Natural killer cell treated with Interleukin-12 subunit alpha and Interleukin-12 subunit beta and Interleukin-15 and Interleukin-18, amount 100 ng/mL, for 72 hours (primary cell): ENCODE measurements around the gene SLC19A2. TPM values are rescaled to one million over a fixed set of nuclear protein-coding genes. Genes with fewer than 3 reads are reported as not detected.
A peak's percentile ranks its signal among the peaks of the same experiment; 100 is the strongest.
"Not testable (repeated sequence)": the region's sequence is repeated elsewhere in the genome, so short reads cannot be mapped to it uniquely, and the experiment has no call there.

Experiments used
- ATAC-seq, 2 donors: fragments of 150-1000 bp; cut with Tn5 transposase in 1 of 2; sonication (Bioruptor Pico), chemical (Tn5 transposase) in 1 of 2; 2 replicates each; pipeline ENCODE4 v1.10.0; 2021
- DNase-seq: peaks from one replicate; pipeline ENCODE4 v3.0.0; 2022; ENCODE audit warnings: low spot score
- H3K27ac Mint-ChIP-seq, 2 donors: 1 replicate in 1 of 2; 2 replicates in 1 of 2; pipeline ENCODE4 v1.8.0; 2022; ENCODE audit warnings: mixed read lengths in 2 of 2, mild to moderate bottlenecking in 1 of 2, moderate library complexity in 1 of 2
- H3K27me3 Mint-ChIP-seq, 2 donors: 1 replicate in 1 of 2; 2 replicates in 1 of 2; pipeline ENCODE4 v1.8.0; 2022; ENCODE audit warnings: mixed read lengths in 2 of 2
- H3K36me3 Mint-ChIP-seq: one replicate; pipeline ENCODE4 v1.8.0; 2022; ENCODE audit warnings: mixed read lengths
- H3K4me1 Mint-ChIP-seq, 2 donors: 1 replicate in 1 of 2; 2 replicates in 1 of 2; pipeline ENCODE4 v1.8.0; 2022; ENCODE audit warnings: low read depth in 2 of 2, mixed read lengths in 2 of 2, mild to moderate bottlenecking in 1 of 2
- H3K4me3 Mint-ChIP-seq: one replicate; pipeline ENCODE4 v1.8.0; 2022; ENCODE audit warnings: mixed read lengths
- H3K9me3 Mint-ChIP-seq: 2 replicates; pipeline ENCODE4 v1.8.0; 2022; ENCODE audit warnings: mixed read lengths
- total RNA-seq, 2 donors: library from RNA; stranded (reverse); gene quantifications; one replicate each; pipeline ENCODE4 v1.2.3, GENCODE V29; 2022

Gene SLC19A2, protein sequence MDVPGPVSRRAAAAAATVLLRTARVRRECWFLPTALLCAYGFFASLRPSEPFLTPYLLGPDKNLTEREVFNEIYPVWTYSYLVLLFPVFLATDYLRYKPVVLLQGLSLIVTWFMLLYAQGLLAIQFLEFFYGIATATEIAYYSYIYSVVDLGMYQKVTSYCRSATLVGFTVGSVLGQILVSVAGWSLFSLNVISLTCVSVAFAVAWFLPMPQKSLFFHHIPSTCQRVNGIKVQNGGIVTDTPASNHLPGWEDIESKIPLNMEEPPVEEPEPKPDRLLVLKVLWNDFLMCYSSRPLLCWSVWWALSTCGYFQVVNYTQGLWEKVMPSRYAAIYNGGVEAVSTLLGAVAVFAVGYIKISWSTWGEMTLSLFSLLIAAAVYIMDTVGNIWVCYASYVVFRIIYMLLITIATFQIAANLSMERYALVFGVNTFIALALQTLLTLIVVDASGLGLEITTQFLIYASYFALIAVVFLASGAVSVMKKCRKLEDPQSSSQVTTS
- total RNA-seq = 1 to 10 TPM; 6.3 to 8.0 TPM

DNA sequence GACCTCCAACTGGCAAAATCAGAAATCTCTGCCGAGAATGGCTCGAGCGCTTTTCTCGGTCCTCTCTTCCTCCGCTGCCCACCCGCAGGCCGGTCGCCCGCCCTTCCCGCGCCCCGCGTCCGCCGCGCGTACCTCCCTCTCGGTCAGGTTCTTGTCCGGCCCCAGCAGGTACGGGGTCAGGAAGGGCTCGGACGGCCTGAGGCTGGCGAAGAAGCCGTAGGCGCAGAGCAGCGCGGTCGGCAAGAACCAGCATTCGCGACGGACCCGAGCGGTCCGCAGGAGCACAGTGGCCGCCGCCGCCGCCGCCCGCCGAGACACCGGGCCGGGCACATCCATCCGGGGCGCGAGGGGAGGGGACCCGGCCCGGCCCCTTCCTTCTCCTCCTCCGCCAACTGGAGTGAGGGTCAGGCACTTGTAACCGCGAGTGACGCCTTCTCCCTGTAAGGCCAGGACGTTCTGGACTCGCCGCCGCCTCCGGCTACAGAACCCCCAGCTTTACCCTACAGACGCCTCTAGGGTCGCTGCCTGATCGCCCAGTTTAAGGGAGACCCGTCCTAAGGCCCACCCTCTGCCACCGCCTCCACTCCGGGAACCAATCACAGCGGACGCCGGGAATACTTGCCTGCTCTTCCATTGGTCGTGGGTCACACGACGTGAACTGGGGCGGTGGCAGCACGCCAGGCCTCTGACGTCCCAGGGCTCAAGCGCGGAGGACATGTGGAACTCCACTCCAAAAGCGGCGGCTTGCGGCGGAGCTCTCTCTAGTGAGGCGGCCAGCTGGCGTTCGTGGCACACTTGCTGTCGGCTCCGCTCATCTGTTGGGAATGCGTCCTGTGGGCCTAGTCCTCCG is at the start of gene SLC19A2:
Gene SLC19A2, minus strand, starts transcription at position 514 of the 850 bp plus-strand sequence. Its CDS starts 178 bp downstream, at position 336.
- H3K9me3 Mint-ChIP-seq = no peaks in the 10 kb centered on the region
- peaks cover 31 to 38% of the 10 kb centered on the region in 2 donors for H3K4me1 Mint-ChIP-seq
- H3K4me3 Mint-ChIP-seq = peak within 1 kb of the TSS; percentile 97
- peak within 1 kb of the TSS; percentile 73 to 92 for H3K27ac Mint-ChIP-seq
- H3K27me3 Mint-ChIP-seq = peaks cover 0 to 3% of the 10 kb centered on the region in 2 donors
- ATAC-seq (peak; percentile 99 to 100), DNase-seq (peak; percentile 97)
- no peaks in the 10 kb centered on the region for H3K36me3 Mint-ChIP-seq

DNA sequence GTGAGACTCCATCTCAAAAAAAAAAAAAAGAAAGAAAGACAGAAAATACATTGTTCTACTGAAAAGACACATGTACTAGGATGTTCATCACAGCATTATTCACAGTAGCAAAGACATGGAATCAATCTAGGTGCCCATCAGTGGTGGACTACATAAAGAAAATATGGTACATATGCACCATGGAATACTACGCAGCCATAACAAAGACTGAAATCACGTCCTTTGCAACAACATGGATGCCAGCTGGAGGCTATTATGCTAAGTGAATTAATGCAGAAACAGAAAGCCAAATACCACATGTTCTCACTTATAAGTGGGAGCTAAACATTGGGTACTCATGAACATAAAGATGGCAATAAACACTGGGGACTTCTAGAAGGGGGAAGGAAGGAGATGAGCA is 48.9 kb upstream of the SLC19A2 start:
- no peak for DNase-seq
- peaks cover 8 to 33% of the 10 kb centered on the region in 2 donors for H3K27me3 Mint-ChIP-seq
- no peak for ATAC-seq
- H3K9me3 Mint-ChIP-seq = no peaks in the 10 kb centered on the region
- no peaks in the 10 kb centered on the region for H3K36me3 Mint-ChIP-seq
- H3K4me1 Mint-ChIP-seq = no peaks in the 10 kb centered on the region
- no peak overlapping the region for H3K4me3 Mint-ChIP-seq
- H3K27ac Mint-ChIP-seq = no peak overlapping the region

DNA sequence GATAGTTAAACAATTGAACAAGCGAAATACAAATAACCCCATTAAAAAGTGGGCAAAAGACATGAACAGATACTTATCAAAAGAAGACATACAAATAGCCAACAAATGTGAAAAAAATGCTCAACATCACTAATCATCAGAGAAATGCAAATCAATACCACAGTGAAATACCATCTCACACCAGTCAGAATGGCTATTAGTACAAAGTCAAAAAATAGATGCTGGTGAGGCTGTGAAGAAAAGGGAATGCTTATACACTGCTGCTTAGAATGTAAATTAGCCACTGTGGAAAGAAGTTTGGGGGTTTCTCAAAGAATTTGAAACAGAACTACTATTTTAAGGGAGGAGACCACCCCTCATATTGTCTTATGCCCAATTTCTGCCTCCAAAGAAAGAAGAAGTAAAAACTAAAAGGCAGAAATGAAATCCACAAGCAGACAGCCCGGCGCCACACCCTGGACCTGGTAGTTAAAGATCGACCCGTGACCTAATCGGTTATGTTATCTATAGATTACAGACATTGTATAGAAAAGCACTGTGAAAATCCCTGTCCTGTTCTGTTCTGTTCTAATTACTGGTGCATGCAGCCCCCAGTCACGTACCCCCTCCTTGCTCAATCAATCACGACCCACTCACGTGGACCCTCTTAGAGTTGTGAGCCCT is 47.9 kb upstream of the SLC19A2 start:
- H3K27ac Mint-ChIP-seq, H3K4me3 Mint-ChIP-seq, ATAC-seq, H3K9me3 Mint-ChIP-seq, H3K36me3 Mint-ChIP-seq, DNase-seq, H3K4me1 Mint-ChIP-seq: not testable (repeated sequence)
- H3K27me3 Mint-ChIP-seq = peaks cover 7 to 33% of the 10 kb centered on the region in 2 donors

DNA sequence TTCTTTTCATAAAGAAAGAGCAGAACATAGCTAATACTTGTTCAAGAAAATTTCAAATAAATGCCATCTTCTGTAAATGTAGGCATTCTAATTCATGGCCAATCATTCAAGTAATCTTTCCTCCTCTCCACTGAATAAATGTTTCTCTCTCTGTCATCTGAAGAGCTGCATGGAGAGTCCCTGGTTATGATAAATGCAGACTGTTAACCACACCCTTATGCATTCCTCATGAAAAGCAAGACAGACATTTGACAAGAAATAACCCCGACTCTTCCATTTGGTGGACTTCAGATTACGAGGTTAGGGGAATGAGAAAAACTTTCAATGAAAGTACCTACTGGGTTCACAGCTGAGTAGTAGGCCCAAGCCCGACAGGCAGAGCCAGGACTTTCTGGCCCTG is 44.7 kb upstream of the SLC19A2 start:
- Mint-ChIP-seq H3K9me3 (no peaks in the 10 kb centered on the region), H3K36me3 (no peaks in the 10 kb centered on the region), H3K4me1 (peaks cover 0 to 2% of the 10 kb centered on the region in 2 donors), H3K27me3 (peaks cover 7 to 33% of the 10 kb centered on the region in 2 donors), H3K4me3 (no peak overlapping the region), H3K27ac (no peak overlapping the region)
- no peak for ATAC-seq
- DNase-seq = no peak

DNA sequence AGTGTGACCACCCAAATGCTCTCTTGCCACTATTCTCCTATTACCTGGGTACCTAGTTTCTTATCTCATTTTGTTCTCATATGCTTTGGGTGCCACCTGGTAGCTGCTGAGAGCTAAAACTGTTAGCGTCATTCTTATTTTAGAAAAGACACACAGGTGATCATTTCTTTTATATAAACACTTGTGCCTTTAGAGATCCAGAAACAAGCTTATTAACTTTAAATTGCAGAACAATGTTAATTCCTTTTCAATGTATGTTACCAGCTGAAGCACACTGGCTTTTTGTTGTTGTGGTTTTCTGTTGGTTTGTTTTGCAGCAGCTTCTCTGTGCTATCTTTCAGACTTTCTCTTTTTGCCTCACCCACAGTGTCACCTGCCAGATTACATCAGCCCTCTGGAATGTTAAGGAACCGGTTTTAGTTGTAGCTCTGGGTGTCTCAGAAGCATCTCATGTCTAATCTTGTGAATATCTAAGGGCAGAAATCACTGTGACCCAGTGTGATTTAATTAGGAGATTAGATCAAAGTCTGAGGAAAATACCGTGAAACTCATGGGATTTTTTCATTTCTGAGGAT is 43.4 kb upstream of the SLC19A2 start:
- Mint-ChIP-seq H3K4me3 (no peak overlapping the region), H3K4me1 (peaks cover 0 to 2% of the 10 kb centered on the region in 2 donors), H3K27me3 (peaks cover 4 to 29% of the 10 kb centered on the region in 2 donors), H3K27ac (no peak overlapping the region), H3K36me3 (no peaks in the 10 kb centered on the region), H3K9me3 (no peaks in the 10 kb centered on the region)
- no peak for ATAC-seq
- no peak for DNase-seq

DNA sequence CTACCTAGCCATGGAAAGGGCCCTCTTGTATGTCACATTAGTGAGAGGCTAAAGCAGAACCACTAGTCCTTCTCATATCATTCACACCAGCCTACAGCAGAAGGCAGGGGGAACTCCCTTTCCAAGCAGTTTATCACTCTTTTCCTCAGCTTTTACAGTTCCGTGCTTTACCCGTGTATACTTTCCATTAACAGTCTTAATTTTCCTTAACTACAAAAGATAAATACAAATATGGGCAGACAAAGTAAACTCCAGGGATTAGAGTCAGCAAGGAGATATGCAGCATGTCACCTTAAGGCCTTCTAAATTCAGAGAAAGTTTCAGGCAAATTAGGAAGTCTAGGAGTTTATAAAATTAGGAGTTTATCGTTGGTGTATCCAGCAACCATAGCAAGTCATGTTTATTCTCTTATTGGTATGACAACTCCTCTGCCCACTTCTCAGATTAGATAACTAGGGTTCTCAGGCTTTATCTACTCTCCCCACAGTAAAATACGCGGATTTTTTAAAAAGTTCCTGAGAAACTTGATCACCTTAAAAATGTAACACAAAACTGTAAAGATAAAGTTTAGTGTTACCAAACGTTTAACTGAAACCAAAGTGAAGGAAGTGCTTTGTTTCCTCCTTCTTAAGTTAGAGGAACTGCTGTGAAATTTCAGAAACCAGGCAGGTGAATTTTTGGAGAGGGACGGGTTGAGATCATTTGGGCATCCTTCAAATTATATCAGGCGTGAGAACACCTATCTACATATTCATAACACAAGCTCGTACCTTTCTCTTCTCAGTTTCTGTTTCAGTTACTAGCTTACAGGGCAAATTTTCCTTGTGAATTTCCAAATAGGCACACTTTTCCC is 42.7 kb upstream of the SLC19A2 start:
- Mint-ChIP-seq H3K9me3 (no peaks in the 10 kb centered on the region), H3K27ac (no peak overlapping the region)

DNA sequence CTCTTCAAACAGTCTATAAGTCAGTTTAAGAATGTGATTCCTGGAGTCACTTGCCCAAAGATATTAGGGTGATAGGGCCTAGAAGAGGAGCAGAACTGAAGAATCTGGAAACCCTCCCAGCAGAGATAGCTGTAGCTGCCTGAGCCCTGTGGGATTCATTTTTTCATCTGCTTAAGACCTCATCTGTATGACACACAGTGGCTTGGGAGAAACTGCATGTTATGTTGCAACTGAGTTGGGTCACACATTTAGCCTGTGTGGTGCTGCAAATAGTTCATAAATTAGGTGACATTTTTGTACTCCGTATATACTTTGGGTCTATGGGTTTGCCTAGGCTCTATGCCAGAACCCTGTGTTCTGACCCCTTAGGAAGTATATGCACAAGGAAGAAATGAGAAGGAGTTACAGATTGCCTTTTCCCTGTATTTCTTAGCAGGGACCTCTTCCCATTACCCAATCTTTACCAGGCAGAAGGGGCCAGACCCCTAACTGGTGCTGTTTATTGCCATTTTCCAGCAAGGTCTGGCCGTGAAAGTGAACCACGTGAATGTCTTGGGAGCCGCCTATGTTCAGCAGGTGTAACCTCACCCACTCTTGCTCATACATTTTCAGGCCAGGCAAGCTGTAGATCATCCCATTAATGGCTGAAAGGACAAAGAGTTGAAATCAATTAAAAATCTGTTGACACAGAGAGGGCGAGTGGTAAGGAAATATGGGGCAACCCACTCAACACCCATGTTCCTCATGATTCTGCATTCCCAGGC is 41.9 kb upstream of the SLC19A2 start:
- Mint-ChIP-seq H3K36me3 (no peaks in the 10 kb centered on the region), H3K27ac (no peak overlapping the region), H3K4me1 (peaks cover 0 to 2% of the 10 kb centered on the region in 2 donors), H3K9me3 (no peaks in the 10 kb centered on the region), H3K27me3 (peaks cover 4 to 18% of the 10 kb centered on the region in 2 donors), H3K4me3 (no peak overlapping the region)
- DNase-seq (no peak), ATAC-seq (no peak)

More for the DNA sequence above, 42.7 kb upstream of the SLC19A2 start:
- no peak for ATAC-seq
- H3K36me3 Mint-ChIP-seq = no peaks in the 10 kb centered on the region
- peaks cover 4 to 26% of the 10 kb centered on the region in 2 donors for H3K27me3 Mint-ChIP-seq
- no peak for DNase-seq
- H3K4me1 Mint-ChIP-seq = peaks cover 0 to 2% of the 10 kb centered on the region in 2 donors
- H3K4me3 Mint-ChIP-seq = no peak overlapping the region

DNA sequence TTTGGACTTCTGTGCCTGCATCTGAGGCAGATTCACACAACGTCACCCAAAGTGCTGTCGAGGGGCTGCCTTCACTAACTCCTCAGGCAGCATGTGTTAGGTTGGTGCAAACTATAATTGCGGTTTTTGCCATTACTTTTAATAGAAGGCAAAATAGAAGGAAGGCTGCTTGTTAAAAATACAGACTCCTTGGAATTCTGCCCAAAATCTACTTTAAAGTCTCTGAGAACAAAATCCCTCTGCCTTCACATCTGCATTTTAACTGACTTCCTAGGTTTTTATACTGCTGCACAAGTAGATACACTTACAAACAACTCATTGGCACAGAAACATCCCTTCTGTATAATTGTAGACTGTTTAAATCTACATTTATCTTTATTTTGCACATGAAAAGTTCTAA is 41.3 kb upstream of the SLC19A2 start:
- no peak for ATAC-seq
- no peaks in the 10 kb centered on the region for H3K36me3 Mint-ChIP-seq
- no peak for DNase-seq
- no peak overlapping the region for H3K4me3 Mint-ChIP-seq
- H3K9me3 Mint-ChIP-seq = no peaks in the 10 kb centered on the region
- peaks cover 0 to 2% of the 10 kb centered on the region in 2 donors for H3K4me1 Mint-ChIP-seq
- peaks cover 4 to 11% of the 10 kb centered on the region in 2 donors for H3K27me3 Mint-ChIP-seq
- H3K27ac Mint-ChIP-seq = no peak overlapping the region

DNA sequence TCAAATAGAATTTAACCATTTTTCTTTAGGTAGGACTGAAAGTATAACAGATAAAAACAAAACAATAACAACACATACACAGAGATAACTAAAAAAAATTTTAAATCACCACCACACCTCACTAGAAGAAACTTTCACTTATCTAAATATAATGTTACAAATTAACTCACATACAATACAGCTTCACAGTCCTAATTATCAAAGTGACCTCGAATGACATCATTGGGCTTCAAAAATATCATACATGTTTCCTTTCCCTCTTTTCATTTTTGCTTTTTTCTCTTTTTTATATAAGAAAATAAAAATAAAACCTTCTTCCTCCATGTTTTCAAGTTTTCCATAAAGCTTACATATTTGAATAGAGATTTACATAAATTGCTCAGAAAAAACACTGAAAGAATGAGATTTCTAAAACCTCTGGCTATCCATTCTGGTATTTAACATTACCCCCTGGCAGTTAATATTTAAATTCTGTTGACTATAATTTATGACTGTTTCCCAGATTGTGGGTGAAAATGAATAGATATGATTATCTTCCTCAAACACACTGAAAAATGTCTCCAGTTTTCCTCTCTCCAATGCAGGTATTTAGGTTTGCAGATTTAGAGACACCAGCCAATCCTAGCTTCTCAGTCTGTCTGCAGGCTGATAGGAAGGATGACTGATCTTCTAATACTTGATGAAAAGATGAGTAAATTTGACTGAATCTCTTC is 40.5 kb upstream of the SLC19A2 start:
- DNase-seq (no peak), ATAC-seq (no peak)
- peaks cover 0 to 2% of the 10 kb centered on the region in 2 donors for H3K4me1 Mint-ChIP-seq
- H3K27ac Mint-ChIP-seq = no peak overlapping the region
- H3K27me3 Mint-ChIP-seq = peaks cover 2 to 4% of the 10 kb centered on the region in 2 donors
- H3K9me3 Mint-ChIP-seq = no peaks in the 10 kb centered on the region
- H3K4me3 Mint-ChIP-seq = no peak overlapping the region
- H3K36me3 Mint-ChIP-seq = no peaks in the 10 kb centered on the region

DNA sequence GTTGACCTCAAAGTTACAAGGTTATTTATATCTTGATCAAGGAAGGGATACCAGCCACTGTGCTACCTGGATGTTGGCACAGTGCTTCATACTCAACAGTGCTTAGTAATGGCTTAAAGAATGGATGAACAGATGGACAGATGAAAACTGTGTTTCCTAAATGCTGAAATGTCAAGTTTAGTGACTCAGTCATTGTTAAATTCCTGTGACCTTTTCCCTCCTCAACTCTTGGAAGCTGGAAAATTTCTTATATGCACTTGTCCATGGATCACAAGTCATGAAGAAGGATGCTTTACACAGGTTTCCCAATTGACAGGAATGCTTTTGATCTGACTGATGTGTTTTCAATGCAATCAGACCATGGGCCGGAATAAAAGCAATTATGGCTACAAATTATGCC is 39.6 kb upstream of the SLC19A2 start:
- Mint-ChIP-seq H3K27ac (no peak overlapping the region), H3K36me3 (no peaks in the 10 kb centered on the region), H3K4me3 (no peak overlapping the region), H3K9me3 (no peaks in the 10 kb centered on the region), H3K4me1 (peaks cover 0 to 2% of the 10 kb centered on the region in 2 donors), H3K27me3 (no peaks in the 10 kb centered on the region)
- no peak for DNase-seq
- ATAC-seq = no peak

DNA sequence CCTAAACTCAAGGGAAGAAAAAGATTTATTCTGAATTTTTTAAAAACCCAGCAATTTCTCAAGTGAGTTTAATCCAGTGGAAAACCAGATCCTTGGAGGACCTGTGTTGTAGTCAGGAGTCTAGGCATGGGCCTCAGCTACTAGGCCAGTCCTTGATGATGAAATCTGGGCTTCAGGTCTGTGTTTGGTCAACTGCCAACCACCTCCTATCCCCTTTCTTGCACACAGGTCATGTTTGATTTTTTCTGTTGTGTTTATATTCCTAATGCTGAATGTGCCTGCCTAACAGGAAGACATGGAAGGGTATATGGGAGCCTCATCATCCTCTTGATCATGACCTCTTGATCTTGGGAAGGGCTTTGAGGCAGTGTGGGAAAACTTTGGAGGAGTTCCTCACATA is 38.2 kb upstream of the SLC19A2 start:
- no peak for DNase-seq
- Mint-ChIP-seq H3K4me1 (peaks cover 0 to 1% of the 10 kb centered on the region in 2 donors), H3K27ac (no peak overlapping the region), H3K27me3 (no peaks in the 10 kb centered on the region), H3K36me3 (no peaks in the 10 kb centered on the region), H3K4me3 (no peak overlapping the region), H3K9me3 (no peaks in the 10 kb centered on the region)
- no peak for ATAC-seq
